D721Med (cell line): ENCODE results near the gene LSM4.

Experiments
- DNase-seq: peaks from one replicate; pipeline ENCODE4 v3.0.0; 2011; ENCODE audit warnings: low spot score; ENCODE audit not compliant: insufficient read length
- FAIRE-seq: peaks from 2 replicates; lab custom pipeline; 2011; peaks lifted over from hg19 to GRCh38; lab: Jason Lieb, UNC
- CTCF ChIP-seq: IDR thresholded peaks from 2 replicates; pipeline ENCODE4 v1.5.1; 2012; ENCODE audit warnings: mild to moderate bottlenecking, control low read depth; ENCODE audit not compliant: insufficient read depth; ENCODE audit errors: missing control alignments

LSM4 gene

GRCh38 chr19:18273561-18274218 lies 49.2 kb downstream of the LSM4 start:
- FAIRE-seq (no peak), DNase-seq (no peak)
- no peak for TF ChIP-seq CTCF

- DNase-seq (no peak), FAIRE-seq (no peak)
- no peak for TF ChIP-seq CTCF
These were observed 51.4 kb downstream of the LSM4 start for GRCh38 chr19:18271433-18271841.

GRCh38 chr19:18270326-18270725 lies 52.5 kb downstream of the LSM4 start:
- FAIRE-seq (no peak), DNase-seq (no peak)
- no peak for TF ChIP-seq CTCF

- no peak for TF ChIP-seq CTCF
- DNase-seq (no peak), FAIRE-seq (no peak)
These were observed 53.7 kb downstream of the LSM4 start for GRCh38 chr19:18269070-18269723.

GRCh38 chr19:18266771-18267686 lies 55.8 kb downstream of the LSM4 start:
- DNase-seq (no peak), FAIRE-seq (no peak)
- TF ChIP-seq CTCF: no peak

GRCh38 chr19:18265582-18265981 lies 57.3 kb downstream of the LSM4 start:
- FAIRE-seq (no peak), DNase-seq (no peak)
- no peak for TF ChIP-seq CTCF
